GM19240 (cell line): Measurements from ENCODE around the gene RIMBP2.

Experiments used
- DNase-seq: peaks from one replicate; pipeline ENCODE4 v3.0.0; 2011; ENCODE audit warnings: low spot score; ENCODE audit not compliant: insufficient read length

RIMBP2 gene

DNA sequence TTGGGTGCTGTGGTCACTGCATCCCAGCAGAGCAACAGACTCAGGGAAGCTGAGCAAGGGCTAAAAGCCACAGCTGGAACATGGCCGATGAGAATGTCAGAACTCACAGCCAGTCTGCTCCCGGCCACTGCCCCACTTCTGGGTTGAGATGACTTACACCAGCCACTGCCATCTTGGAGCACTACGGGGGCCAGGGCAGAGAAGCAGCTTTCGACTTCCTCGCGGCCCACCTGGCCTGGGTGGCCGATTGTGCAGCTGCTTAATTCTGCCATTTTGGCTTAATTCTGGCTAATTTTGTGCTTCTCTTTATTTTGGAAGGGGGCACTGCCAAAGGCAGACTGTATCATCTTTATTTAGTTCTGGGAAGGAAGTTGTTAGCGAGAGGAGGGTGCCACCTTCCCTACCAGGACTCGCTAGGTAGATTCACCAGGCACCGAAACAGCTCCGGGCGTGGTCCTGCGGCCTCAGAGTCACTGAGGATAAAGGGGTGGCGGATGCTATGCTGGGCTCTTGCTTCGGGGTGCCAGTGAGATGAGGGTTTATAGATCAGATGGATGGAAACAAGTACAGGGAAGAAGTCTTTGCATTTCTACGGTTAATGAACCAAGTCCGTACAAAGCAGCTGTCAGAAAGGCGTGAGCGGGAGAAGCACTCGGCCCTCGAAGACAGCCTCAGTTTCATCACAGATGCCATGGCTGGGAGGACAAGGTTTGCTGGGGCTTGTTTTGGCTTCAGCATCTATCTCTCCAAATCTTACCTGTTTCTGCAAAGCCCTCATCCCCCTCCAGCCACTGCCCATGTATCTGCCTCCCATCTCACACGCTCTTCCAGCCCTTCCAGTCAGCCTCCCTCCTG is 230.6 kb downstream of the RIMBP2 start:
- no peak for DNase-seq

DNA sequence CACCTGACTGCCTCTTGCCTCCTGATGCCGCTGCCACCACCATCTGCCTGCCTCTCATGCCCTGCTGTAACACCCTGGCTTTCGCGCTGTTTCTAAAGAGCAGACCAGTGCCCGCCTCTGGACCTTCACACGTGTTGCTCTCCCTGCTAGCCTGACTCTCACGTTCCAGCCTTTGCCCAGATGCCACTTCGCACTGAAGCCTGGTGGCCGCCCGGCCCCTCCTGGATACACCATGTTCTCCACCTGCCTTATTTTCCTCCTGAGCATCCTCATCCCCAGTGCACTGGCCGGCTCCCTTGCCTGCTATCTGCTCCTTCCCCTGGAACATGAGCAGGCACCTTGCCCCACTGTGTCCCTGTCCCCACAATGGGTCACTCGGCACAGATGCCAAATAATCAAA is 231.9 kb downstream of the RIMBP2 start:
- no peak for DNase-seq

DNA sequence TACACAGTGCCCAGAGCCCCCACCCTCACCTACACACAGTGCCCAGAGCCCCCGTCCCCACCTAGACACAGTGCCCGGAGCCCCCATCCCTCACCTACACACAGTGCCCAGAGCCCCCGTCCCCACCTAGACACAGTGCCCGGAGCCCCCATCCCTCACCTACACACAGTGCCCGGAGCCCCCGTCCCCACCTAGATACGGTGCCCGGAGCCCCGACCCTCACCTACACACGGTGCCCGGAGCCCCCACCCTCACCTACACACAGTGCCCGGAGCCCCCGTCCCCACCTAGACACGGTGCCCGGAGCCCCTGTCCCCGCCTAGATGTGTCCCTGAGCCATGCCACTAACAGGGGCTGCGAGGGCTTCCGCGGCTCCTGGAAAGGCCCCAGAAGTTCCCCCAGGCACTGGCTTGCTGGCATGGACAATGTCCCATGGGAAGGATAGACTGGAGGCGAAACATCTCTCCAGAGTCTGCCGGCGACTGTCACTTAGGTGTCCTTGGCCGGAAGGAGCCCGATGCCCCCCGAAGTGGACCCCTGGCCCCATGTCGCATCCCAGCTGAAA is 232.4 kb downstream of the RIMBP2 start:
- DNase-seq = no peak

DNA sequence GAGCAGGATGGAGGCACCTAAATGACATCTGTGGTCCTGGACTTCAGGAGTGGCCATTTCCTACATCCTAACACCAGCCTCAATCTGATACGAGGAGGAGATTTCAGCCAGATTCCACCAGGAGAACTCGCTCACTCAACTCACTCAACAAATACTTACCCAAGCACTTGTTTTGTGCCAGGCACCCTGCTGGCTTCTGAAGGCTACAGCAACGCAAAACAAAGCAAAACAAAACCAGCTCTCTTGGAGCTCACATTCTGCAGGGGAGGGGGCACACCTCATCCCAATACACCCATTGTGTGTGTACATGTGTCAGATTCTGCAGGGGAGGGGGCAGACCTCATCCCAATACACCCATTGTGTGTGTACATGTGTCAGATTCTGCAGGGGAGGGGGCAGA is 233.7 kb downstream of the RIMBP2 start:
- DNase-seq = no peak

DNA sequence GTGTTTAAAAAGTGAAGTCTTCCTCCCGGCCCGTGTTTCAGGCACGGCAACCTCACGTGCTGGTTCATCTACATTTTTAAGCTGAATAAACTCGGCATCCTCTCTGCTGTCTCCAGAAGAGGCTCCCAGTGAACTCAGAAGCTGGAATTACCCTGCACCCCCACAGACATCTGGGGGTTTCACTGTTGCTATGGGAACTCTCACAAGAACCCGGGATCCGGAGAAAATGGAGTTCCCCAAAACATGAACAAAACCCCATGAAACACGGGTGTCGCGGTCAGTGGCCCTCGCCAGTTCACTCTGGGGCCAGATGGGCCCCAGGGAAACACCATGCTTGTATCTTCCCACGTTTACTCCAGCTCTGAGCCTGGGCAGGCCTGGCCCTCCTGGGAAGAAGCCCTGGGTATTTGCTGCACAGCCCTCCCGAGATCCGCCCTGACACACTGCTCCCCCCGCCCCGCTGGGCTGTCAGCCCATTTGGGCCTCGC is 234.7 kb downstream of the RIMBP2 start:
- no peak for DNase-seq

DNA sequence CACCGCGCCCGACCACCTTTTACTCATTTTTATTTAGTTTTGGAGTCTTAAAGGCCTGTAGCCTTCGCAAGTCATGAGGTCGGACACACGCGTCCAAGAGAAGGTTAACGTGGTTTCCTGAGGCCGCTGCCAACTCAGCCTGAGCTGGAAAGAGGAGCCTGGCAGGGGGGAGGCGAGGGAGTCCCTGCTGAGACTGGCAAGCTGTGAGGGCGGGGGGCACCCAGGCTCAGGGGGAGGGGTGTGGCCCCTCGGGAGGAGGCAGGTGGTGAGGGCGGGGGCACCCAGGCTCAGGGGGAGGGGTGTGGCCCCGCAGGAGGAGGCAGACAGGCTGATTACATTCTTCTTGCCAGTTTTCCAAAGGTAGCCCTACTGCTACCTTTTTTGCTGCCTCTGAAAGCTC is 235.2 kb downstream of the RIMBP2 start:
- DNase-seq = no peak

DNA sequence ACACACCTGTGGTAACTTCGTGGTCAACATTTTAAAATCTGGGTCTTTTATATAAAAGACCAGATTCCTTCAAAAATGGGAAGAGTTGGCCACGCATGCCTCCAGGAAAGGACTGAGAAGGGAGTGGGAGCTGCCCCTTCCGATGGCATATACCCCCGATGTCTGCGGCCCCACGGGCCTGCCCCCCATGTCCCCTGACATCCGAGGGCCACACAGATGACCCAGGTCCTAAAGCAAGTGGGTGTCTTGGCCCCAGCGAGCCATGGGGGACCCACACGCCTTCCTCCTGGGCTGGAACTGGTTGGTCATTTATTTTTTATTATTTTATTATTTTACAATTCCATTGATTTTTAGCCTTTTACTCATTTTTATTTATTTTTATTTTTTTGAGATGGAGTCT is 235.9 kb downstream of the RIMBP2 start:
- DNase-seq = no peak

DNA sequence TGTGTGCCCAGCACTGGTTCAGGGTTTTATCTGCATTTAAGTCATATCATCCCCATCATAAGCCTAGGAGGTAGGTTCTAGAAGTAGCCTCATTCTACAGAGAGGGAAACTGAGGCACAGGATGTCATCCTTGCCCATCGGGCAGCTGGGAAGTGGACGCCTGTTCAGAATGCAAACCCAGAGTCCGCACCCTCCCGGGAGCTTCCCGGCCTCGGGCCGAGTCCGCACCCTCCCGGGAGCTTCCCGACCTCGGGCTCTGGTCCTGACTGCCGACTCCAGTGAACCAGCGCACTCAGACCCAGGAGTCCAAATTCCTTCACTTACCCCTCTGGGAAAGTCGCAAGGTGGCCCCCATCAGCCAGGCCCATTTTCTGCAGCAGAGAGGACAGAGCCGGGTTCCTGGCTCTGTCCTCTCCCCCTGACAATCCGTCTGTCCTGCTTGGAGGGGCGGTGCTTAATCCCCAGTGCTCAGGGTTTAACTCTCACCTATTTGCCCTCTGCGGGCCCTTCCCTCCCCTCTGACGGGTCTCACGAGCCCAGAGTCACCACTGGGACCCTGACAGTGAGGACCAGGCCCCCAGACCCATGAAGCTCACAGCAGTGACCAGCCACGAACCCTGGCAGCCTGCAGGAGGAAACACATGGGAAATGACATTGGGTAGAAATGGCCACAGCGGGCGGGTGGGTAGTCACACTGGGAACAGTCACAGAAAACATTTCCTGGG is 236.5 kb downstream of the RIMBP2 start:
- no peak for DNase-seq

DNA sequence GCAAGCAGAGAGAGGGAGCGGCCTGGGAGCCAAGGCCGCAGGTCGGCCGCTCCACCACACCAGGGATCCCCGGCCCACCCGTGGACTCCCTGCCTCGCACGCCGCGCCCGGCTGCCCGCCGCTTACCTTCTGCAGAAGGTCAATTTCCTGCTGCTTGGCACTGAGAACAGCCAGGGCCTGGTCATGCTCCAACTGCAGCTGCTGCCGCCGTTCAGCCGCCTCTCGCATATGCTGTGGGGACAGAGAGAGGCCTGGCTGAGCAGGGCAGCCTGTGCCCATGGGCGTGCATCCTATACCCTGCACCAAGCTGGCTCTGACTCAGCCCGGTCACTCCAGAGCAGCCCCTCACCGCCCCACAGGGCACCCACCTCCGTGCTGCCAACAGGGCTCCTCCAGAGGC is 237.3 kb downstream of the RIMBP2 start:
- no peak for DNase-seq

DNA sequence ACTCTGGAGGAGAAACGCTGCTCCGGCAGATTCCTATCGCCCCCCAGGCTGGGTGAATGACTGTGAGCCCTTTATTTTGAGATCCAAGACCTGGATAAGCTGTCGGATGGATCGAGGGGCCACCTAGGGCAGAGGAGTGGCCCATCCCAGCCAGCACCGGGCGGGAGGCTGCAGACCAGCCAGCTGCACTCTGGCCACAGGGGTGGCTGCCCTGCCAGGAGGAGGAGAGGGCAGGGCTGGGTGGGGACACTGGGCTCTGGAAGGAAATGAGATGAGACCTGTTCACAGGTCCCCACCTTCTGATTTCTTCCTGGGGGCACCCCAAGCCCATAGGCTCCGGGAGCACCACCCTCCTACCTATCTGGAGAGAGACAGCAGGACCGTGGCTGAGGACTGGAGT is 238.4 kb downstream of the RIMBP2 start:
- DNase-seq = no peak

DNA sequence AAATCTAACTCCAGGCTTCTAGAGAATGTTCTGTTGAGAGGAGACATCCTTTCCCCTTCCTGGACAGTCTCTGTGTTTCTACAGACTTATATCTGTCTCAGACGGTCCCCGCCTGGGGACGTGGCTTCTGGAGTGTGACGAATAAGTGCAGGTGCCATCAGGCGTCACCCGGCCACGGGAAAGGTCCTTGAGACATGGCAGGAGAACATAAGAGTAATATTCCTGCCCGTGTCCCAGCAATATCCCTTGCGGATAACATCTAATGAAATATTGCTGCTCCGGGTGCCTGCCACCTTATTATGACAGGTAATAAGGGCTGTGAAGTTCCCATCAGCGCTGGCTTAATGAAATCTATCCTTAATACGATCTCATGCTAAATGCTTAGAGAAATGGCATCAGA is 238.8 kb downstream of the RIMBP2 start:
- DNase-seq = no peak

DNA sequence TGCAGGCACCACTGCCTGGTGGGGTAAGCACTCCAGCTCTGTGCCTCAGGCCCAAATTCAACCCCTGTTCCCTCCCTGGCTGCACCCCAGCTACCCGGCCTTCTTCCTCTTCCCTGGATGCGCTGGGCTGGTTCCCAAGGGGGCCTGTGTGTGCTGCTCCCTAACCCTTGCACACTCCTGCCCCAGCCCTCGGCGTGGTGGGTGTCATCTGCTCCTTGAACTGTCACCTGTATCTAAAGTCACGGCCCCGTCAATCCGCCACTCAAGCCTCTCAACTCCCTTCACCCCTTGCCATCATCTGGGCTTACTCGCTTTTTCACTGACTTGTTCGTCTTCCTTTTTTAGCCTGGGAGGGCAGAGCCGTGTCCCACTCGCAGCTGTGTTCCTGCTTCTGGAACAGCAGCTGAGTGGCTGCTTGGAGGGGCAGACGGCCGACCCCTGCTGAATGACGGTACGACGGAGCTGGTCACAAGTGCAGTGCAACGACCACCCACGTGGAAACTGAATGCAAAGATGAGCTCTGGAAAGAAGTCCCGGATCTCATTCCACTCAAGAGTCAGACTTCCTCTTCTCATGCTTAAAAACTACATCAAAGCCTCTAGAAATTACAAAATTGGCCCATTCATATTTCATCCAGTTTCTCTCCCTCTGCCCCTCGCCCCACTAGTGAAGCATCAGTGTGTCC is 239.5 kb downstream of the RIMBP2 start:
- no peak for DNase-seq

DNA sequence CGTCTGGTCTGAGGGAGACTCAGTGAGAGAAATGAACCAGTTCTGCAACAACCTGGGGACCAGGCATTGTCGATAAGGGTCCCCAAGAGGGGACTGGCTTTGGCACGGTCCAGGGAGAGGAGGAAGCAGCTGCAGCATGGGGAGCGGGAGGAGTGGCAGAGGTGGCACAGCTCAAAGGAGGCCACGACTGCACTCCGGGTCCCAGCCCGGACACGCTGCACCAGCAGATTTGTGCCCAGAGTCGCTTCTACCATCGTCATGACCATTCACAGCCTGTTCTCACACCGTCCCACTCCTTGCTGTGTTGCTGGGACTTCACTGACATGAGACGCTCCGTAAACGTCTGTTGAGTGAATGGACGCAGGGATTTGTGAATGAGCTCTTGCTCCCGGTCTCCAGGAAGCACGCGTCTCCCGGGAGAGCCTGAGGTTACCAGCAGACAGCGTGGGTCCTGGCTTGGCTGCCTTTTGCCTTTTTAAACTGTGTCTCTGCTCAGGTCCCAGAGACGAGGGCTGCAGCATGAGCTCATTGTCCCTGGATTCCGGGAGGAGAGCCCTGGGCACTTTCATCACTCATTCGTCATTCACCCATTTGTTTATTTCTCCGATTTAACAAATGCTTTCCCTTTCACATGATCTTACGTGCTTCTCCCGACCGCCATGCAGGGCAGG is 241.4 kb downstream of the RIMBP2 start:
- no peak for DNase-seq

DNA sequence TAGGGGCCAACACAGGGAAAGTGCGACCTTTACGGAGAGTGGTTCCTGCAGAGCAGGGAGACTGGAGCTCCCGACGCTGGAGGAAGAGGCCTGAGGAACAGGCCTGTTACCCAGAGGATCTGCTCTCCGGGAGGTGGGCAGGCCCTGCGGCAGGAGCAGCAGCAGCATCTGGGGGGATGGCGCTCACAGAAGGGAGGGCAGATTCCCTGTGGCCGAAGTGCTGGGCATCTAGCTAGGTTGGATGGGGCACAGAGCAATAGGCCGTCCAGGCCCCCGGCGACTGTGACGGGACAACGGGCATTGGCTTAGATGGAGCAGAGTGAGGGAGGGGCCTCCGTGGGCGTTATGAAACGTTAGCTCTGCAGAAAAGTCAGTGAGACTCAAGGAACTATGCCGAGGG is 242.8 kb downstream of the RIMBP2 start:
- no peak for DNase-seq

DNA sequence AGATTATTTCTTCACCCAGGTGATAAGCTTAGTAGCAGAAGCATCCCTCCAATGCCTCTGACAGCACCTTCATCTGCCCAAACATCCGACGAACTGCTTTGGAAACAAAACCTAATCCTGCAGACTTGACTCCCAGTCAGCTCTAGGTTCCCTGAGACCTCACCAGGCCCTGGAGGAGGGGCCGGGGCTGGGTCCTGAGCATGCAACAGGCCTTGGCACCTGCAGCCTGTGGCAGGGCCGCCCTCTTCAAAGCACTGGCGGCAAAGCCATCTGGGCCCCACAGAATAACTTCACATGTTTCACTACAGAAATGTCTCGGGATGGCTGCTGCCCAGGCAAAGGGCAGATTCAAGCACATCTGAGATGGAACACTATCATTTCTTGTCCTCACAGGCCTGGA is 245.1 kb downstream of the RIMBP2 start:
- DNase-seq = no peak

DNA sequence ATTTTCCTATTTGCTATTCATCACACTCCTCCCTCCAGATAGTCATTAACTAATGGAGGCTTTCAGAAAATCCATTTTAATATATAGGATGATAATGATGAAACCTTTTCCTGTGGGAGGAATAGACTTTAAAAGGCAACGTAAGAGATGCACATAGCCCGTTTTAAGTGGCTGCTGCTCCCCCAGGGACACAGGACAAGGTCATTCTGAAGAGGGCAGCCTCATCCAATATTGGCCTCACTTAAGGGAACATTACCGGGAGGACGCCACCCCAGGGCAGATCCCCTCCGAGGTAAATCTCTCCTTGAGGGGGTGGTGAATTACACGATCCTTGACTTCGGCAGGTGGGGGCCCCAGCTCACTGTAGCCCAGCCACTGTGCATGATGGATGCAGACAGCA is 246.5 kb downstream of the RIMBP2 start:
- no peak for DNase-seq

DNA sequence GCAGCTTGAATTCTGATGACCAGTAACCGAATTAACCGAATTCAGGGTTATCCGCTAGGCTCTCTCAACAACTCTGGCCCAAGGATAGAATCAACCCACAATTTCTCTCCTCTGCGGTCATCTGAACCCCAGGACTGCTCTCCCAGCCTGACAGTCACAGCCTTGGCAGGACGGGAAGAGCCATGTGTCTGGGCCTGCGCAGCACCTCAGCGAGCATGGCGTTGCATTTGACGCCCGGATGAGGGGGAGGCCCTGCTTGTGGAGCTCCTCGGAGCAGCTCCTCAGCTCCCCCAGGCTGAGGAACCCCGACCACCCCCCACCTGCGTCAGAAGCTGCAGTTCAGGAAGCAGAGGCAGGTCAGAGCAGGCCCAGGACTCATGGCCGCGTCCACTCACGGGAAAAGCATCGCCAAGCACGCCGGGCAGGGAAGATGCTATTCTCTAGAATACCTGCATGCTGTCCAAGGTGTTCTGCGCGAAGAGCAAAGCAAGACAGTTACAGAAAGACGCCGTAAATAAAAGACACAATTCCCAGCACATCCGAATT is 247.3 kb downstream of the RIMBP2 start:
- DNase-seq = no peak

DNA sequence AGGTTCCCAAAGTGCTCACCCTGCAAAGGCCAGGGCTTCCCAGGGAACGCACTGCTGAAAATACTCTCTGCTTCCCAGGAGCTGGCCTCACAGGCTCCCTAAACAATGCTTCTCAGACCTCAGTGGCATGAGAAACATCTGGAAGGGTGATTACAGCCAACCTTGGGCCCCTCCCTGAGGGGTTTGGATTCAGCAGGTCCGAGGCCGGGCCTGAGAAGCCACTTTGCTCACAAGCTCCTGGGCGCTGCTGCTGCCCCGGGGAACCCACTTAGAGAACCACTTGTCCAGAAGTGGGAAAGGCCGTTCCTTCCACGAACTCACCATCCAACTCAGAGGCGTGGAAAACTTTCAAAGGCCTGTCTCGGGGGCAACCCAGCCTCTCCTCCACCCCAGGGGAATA is 247.9 kb downstream of the RIMBP2 start:
- DNase-seq = no peak

DNA sequence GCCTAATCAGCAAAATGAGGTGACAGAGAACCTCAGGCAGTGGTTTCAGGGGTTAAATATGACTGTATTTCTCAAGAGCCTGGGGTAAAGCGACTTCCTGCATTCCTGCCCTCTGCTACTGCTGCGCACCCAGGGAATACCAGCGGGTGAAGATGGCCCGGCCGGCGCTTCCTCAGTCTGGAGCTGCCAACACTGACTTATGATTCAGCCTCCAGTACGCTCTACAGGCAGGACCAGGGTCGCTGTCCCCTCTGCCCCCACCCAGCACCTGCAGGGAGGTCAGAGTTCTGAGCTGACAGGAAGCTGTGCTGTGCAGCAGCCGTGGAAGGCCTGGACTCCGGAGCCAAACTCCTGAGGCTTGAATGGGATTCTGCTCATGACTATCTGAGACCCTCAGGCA is 250.5 kb downstream of the RIMBP2 start:
- DNase-seq = no peak

DNA sequence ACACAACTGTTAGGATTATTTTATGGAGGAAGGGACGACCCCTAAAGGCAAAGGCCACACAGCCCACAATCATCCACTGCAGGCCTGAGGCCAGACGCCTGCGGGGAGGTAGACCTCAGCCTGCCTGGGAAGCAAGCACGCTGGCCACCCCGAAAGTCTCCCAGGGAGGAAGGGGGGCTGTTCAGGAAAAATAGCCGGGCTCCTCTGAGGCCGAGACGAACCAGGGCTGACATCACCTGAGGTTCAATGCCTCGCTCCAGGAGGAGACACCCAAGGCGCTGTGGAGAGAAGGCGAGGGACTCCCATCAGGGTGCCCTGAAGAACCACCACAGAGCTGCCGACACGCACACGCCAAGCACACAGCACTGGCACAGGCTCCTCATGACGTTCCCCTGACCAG is 251.1 kb downstream of the RIMBP2 start:
- no peak for DNase-seq
